ENCODE data around the gene NXPH4.

NXPH4 gene

DNA sequence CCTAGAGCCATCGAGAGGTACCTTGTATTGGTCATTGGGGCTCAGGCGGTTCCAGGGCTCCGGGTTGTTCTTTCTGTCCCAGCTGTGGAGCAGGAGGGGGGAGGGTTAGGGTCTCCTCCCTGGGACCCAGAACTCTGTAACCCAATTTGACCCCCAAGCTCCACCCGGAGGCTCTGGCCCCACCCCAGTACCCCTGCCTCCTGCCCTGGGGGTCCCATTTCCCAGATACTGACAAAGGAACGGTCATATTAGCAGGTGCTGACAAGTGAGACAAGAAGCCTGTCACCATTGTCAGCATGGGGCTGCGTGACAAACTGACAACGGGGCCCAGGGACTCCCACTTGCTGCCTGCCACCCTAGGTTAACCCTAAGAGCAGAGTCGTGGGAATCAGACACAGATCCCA, 19.1 kb downstream of the NXPH4 start:
- Histone ChIP-seq H2AFZ (ENCODE audit: low read length) (no peak overlapping the region), H3K4me2 (ENCODE audit: low read depth, low read length, poor library complexity, severe bottlenecking) (no peak overlapping the region), H3K9me2 (replicated peaks; ENCODE audit: low read depth, low read length) (no peaks in the 10 kb centered on the region), H4K20me1 (ENCODE audit: insufficient read depth, low read length, poor library complexity, severe bottlenecking) (peaks cover 41% of the 10 kb centered on the region), H3K4me1 (ENCODE audit: insufficient read depth, low read length, poor library complexity, severe bottlenecking) (peaks cover 34% of the 10 kb centered on the region), H3K36me3 (ENCODE audit: insufficient read depth, low read length) (peaks cover 30% of the 10 kb centered on the region; the same call in 1 of the 2 replicates), H3K4me3 (ENCODE audit: low read length, poor library complexity, severe bottlenecking) (no peak overlapping the region), H3F3A (ENCODE audit: low read depth) (no peaks in the 10 kb centered on the region), H3K9ac (ENCODE audit: low read depth, low read length, poor library complexity, severe bottlenecking) (no peak overlapping the region), H3K79me2 (ENCODE audit: insufficient read depth, low read length) (peaks cover 32% of the 10 kb centered on the region), H3K9me3 (ENCODE audit: insufficient read depth, low read depth, low read length) (no peaks in the 10 kb centered on the region), H3K27me3 (ENCODE audit: insufficient read depth, low read length, poor library complexity, severe bottlenecking) (no peaks in the 10 kb centered on the region)
- TF ChIP-seq EZH2phosphoT487 (IDR thresholded peaks at IDR 0.05; ENCODE audit: borderline replicate concordance) = no peak
- TF ChIP-seq, protein P1, sequence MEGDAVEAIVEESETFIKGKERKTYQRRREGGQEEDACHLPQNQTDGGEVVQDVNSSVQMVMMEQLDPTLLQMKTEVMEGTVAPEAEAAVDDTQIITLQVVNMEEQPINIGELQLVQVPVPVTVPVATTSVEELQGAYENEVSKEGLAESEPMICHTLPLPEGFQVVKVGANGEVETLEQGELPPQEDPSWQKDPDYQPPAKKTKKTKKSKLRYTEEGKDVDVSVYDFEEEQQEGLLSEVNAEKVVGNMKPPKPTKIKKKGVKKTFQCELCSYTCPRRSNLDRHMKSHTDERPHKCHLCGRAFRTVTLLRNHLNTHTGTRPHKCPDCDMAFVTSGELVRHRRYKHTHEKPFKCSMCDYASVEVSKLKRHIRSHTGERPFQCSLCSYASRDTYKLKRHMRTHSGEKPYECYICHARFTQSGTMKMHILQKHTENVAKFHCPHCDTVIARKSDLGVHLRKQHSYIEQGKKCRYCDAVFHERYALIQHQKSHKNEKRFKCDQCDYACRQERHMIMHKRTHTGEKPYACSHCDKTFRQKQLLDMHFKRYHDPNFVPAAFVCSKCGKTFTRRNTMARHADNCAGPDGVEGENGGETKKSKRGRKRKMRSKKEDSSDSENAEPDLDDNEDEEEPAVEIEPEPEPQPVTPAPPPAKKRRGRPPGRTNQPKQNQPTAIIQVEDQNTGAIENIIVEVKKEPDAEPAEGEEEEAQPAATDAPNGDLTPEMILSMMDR (conservative IDR thresholded peaks at IDR 0.05; ENCODE audit: low read length) = no peak

DNA sequence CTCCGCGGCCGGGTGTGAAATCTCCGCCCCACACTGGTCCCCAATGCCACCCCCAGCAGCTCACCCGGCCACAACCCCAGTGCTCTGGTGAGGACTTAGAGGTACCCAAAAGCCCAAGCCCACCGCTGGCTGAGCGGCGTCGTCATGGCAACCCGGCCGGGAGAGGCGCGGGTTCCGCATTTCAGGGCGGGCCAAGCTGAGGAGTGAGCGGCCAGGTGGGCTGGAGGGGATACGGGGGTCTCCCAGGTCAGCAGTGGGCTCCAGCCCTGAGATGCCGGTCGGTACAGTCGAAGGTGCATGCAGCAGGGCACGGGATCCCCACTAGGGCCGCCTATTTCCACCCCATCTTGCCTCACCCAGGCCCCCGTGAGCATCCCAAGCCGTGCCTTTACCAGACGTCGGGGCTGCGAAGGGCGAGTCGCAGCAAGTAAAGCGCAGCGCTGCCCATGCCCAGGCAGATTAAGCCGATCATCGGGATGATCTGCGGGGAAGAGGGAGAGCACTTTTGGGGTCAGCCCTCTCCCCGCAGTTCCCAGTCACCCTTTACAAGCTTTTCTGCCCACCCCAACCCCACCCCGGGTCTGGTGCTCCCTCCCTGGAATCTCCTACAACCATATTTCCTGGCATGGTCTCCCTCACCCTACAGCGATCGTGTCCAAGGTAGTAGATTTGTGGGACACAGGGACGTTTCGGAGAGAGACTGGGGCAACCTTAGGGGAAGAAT, 19.8 kb downstream of the NXPH4 start:
- no peak overlapping the region for H3K4me3 ChIP-seq (ENCODE audit: low read length, poor library complexity, severe bottlenecking)

DNA sequence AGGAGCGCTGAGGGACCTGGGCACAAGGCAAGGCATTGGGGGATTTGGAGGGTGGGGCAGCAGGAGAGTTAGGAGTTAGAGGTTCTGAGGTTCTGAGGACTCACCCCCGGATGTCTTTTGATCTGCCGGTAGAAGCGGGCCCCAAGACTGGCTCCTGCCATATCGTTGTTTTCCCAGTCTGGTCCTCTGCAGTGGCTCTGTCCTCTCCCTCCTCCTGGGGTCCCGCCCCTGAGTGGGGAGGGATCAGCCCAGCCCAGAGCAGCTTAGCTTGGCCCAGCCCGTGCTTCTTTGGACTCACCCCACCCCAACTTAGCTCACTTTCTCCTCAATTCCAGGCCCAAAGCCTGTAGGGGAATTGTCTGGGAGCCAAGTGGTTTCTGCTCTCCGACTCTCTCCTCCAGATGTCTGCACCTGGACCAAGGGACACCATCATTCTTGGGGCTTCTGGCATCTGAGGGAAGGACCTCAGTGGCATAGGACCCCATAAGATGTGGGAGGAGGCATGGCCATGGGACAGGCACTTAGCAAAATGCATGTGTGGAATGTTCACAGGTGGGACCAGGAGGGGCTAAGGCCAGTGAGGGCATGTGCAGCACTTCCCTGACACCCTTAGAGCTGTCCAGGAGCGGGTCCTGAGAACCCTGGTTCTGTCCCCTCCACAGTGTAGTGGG, 20.5 kb downstream of the NXPH4 start:
- no peak overlapping the region for H3K4me2 ChIP-seq (ENCODE audit: low read depth, low read length, poor library complexity, severe bottlenecking)

More for the DNA sequence above, 19.8 kb downstream of the NXPH4 start:
- H3K9me2 ChIP-seq (replicated peaks; ENCODE audit: low read depth, low read length) = no peaks in the 10 kb centered on the region
- no peak overlapping the region for H3K4me2 ChIP-seq (ENCODE audit: low read depth, low read length, poor library complexity, severe bottlenecking)
- no peaks in the 10 kb centered on the region for H3F3A ChIP-seq (ENCODE audit: low read depth)
- no peaks in the 10 kb centered on the region for H3K27me3 ChIP-seq (ENCODE audit: insufficient read depth, low read length, poor library complexity, severe bottlenecking)
- no peak for TF ChIP-seq EZH2phosphoT487 (IDR thresholded peaks at IDR 0.05; ENCODE audit: borderline replicate concordance)
- TF ChIP-seq, protein P1 (conservative IDR thresholded peaks at IDR 0.05; ENCODE audit: low read length) = no peak
- H2AFZ ChIP-seq (ENCODE audit: low read length) = no peak overlapping the region
- H3K36me3 ChIP-seq (ENCODE audit: insufficient read depth, low read length) = peaks cover 30% of the 10 kb centered on the region; the same call in 1 of the 2 replicates
- no peak overlapping the region for H3K9ac ChIP-seq (ENCODE audit: low read depth, low read length, poor library complexity, severe bottlenecking)
- H3K9me3 ChIP-seq (ENCODE audit: insufficient read depth, low read depth, low read length) = no peaks in the 10 kb centered on the region
- H3K4me1 ChIP-seq (ENCODE audit: insufficient read depth, low read length, poor library complexity, severe bottlenecking) = peaks cover 28% of the 10 kb centered on the region
- H4K20me1 ChIP-seq (ENCODE audit: insufficient read depth, low read length, poor library complexity, severe bottlenecking) = peaks cover 34% of the 10 kb centered on the region
- peaks cover 25% of the 10 kb centered on the region for H3K79me2 ChIP-seq (ENCODE audit: insufficient read depth, low read length)

More for the DNA sequence above, 20.5 kb downstream of the NXPH4 start:
- H3K36me3 ChIP-seq (ENCODE audit: insufficient read depth, low read length) = peaks cover 25% of the 10 kb centered on the region; the same call in 1 of the 2 replicates
- H4K20me1 ChIP-seq (ENCODE audit: insufficient read depth, low read length, poor library complexity, severe bottlenecking) = peaks cover 27% of the 10 kb centered on the region
- H3K4me1 ChIP-seq (ENCODE audit: insufficient read depth, low read length, poor library complexity, severe bottlenecking) = peaks cover 21% of the 10 kb centered on the region
- H3K9ac ChIP-seq (ENCODE audit: low read depth, low read length, poor library complexity, severe bottlenecking) = no peak overlapping the region
- H3F3A ChIP-seq (ENCODE audit: low read depth) = no peaks in the 10 kb centered on the region
- H2AFZ ChIP-seq (ENCODE audit: low read length) = no peak overlapping the region
- peaks cover 18% of the 10 kb centered on the region for H3K79me2 ChIP-seq (ENCODE audit: insufficient read depth, low read length)
- TF ChIP-seq EZH2phosphoT487 (IDR thresholded peaks at IDR 0.05; ENCODE audit: borderline replicate concordance) = no peak
- TF ChIP-seq, protein P1 (conservative IDR thresholded peaks at IDR 0.05; ENCODE audit: low read length) = no peak
- H3K9me2 ChIP-seq (replicated peaks; ENCODE audit: low read depth, low read length) = no peaks in the 10 kb centered on the region
- H3K9me3 ChIP-seq (ENCODE audit: insufficient read depth, low read depth, low read length) = no peaks in the 10 kb centered on the region
- H3K4me3 ChIP-seq (ENCODE audit: low read length, poor library complexity, severe bottlenecking) = no peak overlapping the region
- H3K27me3 ChIP-seq (ENCODE audit: insufficient read depth, low read length, poor library complexity, severe bottlenecking) = no peaks in the 10 kb centered on the region
